ENCODE results near the gene NETO2.
"Not testable (repeated sequence)": the region's sequence is repeated elsewhere in the genome, so short reads cannot be mapped to it uniquely, and the experiment has no call there.

NETO2 gene, protein sequence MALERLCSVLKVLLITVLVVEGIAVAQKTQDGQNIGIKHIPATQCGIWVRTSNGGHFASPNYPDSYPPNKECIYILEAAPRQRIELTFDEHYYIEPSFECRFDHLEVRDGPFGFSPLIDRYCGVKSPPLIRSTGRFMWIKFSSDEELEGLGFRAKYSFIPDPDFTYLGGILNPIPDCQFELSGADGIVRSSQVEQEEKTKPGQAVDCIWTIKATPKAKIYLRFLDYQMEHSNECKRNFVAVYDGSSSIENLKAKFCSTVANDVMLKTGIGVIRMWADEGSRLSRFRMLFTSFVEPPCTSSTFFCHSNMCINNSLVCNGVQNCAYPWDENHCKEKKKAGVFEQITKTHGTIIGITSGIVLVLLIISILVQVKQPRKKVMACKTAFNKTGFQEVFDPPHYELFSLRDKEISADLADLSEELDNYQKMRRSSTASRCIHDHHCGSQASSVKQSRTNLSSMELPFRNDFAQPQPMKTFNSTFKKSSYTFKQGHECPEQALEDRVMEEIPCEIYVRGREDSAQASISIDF

DNA sequence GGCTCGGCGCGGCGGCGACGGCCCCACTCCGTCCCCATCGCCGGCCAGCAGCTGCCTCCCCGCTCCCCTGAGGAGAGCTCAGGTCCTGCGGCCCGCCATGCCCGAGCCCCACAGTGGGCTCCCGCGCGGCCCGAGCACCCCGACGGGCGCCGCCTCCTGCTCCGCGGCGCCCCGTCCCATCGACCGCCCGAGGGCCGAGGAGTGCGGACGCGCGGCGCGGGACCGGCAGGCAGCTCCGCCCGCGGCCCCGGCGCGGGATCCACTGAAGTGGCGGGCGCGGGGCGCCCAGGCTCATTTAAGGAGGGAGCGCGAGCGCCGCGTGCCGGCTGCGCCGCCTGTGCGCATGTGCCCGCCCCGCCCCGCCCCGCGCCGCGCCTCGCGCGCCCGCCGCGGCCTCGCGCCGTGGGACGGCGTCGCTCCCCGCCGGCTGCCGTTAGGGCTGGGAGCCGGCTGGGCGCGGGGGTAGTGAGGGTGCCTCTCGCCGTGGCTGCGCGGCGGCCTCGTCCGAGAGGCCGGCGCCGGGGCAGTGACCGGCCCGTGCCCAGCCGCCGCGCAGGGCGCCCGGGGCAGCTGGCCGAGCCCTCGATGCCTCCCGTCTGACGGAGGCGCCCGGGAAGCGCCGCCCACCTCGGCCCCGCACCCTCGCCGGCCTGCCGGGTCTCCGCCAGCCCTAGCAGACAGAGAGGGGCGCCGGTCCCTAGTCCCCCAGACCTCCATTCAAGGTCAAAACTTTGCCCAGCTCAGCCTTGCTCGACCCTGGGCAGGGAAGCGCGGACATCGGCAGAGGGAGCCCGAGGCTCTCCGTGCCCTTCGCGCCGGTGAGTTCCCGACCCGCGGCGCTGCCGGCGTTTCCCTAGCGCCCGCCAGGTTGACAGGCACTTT lies at the start of gene NETO2:
NETO2 (minus strand) TSS at position 269 of the 882 bp plus-strand sequence. CDS start 333 bp downstream, outside the sequence.
- DNase-seq = peak; percentile 20

GRCh38 chr16:47182318-47182717 lies 38.6 kb upstream of the NETO2 start:
- DNase-seq = no peak

GRCh38 chr16:47181066-47181465 lies 37.3 kb upstream of the NETO2 start:
- DNase-seq = not testable (repeated sequence)

GRCh38 chr16:47180073-47180472 lies 36.3 kb upstream of the NETO2 start:
- no peak for DNase-seq

- no peak for DNase-seq
Observed at GRCh38 chr16:47175152-47175551, 31.4 kb upstream of the NETO2 start.

GRCh38 chr16:47162670-47163420 lies 19.1 kb upstream of the NETO2 start:
- no peak for DNase-seq

DNA sequence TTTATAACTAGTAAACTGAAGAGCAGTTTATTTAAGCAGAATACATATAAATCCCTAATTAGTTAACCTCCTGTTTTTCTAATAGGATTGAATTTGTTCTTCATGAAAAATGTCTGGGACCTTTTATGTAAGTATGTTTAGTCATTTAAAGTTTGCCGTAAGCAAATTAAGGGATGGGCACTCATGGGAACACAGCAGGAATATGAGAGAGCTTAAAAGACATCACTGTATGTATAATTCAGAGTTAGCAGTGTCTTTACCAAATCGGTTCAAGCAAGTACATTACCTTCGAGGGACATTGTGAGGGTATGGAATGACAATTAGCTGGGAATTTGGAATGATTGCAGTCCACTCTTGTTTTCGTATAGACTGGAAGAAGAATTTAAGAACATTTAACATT lies 17.7 kb upstream of the NETO2 start:
- no peak for DNase-seq

GRCh38 chr16:47160422-47160821 lies 16.7 kb upstream of the NETO2 start:
- no peak for DNase-seq

DNA sequence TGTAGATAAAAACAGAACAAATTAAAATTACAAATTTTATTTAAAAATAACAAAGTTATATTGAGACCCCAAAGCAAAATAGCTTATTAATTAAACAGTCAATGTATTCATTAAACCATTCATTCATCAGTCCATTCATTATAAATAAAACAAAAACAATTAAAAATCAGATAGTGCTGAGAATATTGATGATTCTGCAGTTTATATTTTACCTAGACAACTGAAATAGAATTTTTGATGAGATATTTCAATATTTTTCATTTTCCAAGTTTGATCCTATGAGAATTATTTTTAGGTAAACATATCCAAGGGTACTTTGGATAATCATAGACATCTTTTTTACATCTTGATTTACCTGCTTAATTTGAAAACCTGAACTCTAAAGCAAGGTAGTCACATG lies 15.2 kb upstream of the NETO2 start:
- no peak for DNase-seq

DNA sequence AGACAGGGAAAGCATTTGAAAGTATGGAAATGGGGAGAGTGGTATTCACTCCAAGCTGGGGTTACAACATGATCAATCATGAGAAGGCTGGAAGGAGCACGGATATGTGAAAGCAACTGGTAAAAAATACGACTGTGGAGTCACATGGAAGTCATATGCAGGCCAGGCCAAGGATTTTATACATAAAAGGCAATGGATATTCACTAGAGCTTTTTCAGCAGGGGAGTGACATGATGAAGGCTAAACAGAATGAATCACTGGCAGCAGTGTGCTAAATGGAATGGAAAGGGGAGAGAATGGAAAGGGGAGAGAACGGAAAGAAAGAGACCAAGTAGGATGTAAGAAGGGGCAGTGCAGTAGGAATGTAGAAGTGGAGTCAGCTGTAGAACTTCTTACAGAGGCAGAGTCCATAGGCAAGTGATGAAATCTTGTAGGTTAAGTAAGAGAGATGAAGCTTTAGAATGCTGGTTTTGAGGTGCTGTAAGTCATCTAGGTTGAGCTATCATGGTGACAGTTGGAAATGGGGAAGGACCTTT lies 13.0 kb upstream of the NETO2 start:
- no peak for DNase-seq

- not testable (repeated sequence) for DNase-seq
Observed at GRCh38 chr16:47152501-47152900, 8.8 kb upstream of the NETO2 start.

GRCh38 chr16:47150067-47150466 lies 6.3 kb upstream of the NETO2 start:
- DNase-seq = no peak

GRCh38 chr16:47144559-47144877 lies 773 bp upstream of the NETO2 start:
- DNase-seq = peak; percentile 41

- DNase-seq = peak; percentile 23
Observed at GRCh38 chr16:47142821-47143676, 696 bp downstream of the NETO2 start.

- peak; percentile 3 for DNase-seq
Observed at GRCh38 chr16:47142486-47142820, 1.3 kb downstream of the NETO2 start.

DNA sequence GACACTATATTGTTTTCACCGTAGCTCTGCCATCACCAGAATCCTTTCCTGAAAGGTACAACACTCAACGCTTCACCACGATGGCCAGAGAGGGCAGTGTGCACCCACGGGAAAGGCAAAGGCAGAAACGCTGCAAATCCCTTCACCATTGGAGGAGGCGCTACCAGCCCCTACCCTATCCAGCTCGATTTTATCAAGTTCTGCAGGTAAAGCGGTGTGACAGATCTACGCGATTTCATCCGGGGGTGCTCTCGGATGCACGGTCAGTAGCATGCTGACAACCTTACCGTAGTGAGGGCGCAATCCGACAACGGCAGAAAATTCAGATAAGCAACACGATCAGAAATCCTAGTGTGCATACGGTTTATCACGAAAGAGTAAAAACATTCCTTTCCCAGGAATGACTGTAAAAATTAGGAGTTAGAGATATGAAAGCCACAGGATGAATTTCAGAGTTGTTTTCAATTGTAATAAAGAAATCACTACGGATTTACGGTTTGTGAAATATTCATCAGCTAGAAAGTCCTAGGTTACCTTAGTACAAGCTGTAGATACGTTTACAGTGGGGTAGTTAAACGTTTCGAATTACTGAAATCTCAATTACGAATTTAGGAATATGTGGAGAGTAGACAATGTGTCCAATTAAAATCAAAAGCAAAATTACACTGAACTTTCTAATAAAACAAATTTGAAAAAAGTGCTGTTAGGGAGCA lies 1.8 kb downstream of the NETO2 start:
- DNase-seq = peak; percentile 75

DNA sequence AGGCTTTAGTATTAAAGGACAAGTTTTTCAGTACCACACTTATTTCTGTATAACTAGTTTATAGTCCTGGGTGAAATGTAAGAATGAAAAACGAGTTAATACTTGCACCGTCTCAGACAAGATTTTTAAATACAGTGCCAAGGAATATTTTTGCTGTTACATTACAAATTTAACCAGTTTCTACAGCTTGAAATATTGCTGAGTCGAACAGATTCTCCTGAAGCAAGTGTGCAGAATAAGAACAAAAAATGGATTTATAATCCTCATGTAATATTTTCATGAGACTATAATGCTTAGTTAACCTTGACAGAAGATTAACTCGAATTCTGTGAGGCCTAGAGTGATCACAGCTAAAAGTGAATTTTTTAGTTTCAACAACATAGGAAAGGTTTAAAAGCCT lies 3.1 kb downstream of the NETO2 start:
- DNase-seq = no peak

DNA sequence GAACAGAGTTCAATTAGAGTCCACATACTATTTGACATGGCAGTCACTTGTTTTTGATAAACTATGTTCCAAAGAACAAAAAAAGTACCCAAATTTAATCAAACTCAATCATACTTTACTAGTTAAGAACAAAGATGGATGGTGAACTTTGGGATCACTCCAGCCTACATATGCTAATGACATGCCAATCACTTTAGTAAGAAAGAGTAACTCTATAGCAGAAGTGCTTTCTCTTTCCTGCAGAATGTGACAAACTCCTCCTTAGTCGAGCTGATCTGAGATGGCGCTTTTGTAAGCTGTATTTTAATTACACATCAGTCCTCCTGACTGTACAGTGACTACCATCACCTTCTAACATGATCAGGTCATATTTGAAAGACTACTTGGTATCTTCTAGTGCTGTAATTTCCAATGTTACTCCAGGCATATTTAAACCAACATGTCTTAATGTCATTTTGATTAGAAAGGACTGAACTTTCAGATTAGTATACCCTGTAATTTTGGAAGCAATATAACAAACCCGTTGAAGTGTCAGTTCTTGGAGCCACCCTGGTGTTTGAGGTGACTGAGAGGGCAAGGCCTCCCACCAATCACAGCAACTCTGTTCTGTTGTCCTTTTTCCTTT lies 4.1 kb downstream of the NETO2 start:
- DNase-seq = no peak

DNA sequence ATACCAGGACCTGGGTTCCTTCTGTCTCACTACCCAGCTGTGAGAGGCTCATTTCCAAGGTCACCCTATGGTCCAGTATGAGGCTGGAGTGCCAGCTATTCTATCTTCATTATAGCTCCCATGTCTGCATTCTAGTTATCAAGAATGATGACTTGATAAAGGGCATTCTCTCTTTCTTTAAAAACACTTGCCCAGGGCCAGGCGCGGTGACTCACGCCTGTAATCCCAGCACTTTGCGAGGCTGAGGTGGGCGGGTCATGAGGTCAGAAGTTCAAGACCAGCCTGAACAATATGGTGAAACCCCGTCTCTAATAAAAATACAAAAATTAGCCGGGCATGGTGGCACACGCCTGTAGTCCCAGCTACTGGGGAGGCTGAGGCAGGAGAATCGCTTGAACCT lies 5.8 kb downstream of the NETO2 start:
- not testable (repeated sequence) for DNase-seq

- no peak for DNase-seq
Observed at GRCh38 chr16:47136099-47136842, 7.5 kb downstream of the NETO2 start.
